GM18861 (cell line): ENCODE data around the gene CPA2.
"Not testable (repeated sequence)": the region's sequence is repeated elsewhere in the genome, so short reads cannot be mapped to it uniquely, and the experiment has no call there.

ENCODE experiments used
- ATAC-seq: cut with Tn5 transposase; IDR thresholded peaks from one replicate; pipeline ENCODE4 v1.9.1; 2021; ENCODE audit not compliant: unreplicated experiment

The CPA2 gene

DNA sequence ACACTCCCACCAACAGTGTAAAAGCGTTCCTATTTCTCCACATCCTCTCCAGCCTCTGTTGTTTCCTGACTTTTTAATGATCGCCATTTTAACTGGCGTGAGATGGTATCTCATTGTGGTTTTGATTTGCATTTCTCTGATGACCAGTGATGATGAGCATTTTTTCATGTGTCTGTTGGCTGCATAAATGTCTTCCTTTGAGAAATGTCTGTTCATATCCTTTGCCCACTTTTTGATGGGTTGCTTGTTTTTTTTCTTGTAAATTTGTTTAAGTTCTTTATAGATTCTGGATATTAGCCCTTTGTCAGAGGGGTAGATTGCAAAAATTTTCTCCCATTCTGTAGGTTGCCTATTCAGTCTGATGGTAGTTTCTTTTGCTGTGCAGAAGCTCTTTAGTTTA lies 17.0 kb upstream of the CPA2 start:
- ATAC-seq: not testable (repeated sequence)

DNA sequence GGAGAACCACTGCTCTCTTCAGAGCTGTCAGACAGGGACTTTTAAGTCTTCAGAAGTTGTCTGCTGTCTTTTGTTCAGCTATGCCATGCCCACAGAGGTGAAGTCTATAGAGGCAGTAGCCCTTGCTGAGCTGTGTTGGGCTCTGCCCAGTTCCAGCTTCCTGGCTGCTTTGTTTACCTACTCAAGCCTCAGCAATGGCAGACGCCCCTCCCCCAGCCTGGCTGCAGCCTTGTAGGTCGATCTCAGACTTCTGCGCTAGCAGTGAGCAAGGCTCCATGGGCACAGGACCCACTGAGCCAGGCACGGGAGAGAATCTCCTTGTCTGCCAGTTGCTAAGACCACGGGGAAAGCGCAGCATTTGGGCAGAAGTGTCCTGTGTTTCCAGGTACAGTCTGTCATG lies 12.1 kb upstream of the CPA2 start:
- no peak for ATAC-seq

DNA sequence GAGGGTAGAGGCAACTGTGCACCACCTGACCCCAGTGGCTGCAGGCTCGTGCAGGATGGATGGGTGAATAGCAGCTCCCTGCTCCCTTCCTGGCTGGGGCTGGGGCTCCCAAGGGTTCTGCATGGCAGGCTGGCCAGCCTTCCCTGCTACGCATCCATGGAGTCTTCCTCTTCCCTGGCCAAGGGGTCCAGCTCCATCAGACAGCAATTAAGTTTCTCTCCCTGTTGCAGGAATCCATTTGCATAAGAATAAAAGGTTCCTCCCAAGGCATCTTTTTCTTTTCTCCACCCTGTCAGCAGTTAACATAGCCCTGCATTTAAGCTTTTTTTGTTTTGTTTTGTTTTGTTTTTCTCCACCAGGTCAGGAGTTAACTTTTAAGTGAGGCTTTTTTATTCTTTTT lies 10.0 kb upstream of the CPA2 start:
- ATAC-seq: no peak

DNA sequence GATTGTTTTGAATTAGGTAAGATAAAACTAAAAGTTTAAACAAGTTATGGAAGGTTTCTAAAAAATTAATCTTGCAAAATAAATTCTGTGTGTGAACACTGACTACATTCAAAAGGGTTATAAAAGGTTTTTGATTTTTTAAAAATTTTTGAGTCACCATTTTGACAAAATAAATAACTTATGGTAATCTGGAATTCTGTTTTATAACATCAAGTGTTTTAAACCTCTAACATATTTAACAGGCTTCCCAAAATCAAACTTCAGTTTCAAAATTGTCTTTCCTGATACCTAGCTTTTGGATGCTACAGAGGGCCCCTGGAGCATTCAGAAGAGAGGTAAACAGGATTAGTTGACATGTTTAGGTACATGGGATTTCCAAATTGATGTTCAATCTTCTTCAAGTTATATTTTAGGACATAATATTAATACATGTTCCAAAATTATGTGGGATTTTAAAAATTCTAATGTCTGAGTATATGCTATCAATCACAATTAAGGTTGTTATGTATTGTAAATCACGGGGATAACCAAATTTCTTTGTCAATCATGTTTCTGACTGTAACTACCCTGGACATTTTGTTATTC lies 8.1 kb upstream of the CPA2 start:
- no peak for ATAC-seq

DNA sequence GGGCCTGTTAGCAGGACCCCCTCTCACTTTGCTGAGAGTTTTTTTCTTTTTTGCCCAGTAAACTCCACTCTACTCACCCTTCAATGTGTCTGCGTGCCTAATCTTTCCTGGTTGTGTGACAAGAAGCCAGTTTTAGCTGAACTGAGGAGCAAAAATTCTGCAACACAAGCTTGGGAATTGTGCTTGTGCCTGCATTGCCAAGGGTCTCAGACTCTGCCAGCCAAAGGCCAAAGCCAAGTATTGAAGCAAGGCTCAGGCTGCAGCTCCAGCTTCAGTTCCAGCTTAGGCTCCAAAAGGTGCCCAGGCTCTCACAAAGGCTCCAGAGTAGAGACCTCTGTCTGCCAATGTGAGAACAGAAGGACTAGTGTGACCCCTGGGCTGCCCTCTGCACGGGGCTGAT lies 4.2 kb upstream of the CPA2 start:
- ATAC-seq: no peak

DNA sequence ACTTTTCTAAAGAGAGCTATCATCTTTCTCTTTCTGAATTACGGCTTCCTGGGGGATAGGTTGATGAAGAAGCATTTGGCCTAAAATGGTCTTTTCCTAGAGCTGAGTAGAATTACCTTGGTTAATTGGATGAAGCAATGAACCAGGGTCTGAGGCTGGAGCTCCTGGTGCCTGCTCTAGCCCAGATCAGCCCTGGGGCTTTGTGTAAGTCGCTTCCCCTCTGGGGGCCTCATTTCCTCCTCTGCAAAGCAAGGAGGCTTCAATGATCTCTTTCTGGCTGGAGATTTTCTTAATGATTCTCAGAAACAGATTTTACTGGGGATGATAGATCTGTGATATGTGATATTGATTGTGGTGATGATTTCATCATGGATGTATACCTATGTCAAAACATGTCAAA lies 3.5 kb upstream of the CPA2 start:
- no peak for ATAC-seq

DNA sequence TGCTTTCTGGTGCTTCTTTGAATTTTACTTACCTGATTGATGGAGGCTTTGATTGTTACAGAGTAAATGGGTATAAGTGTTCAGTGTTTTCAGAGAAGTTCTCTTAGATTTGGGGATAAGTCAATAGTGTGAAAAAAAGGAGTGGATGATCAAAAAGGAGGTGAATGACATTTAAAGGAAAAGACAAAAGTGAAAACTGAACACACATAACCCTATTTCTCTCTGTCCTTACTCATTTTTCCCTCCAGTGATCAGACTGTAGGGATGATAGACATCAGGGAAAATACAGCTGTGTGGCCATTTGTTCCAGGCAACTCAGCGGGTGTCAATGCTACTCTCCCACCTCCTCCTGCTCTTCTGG lies 278 bp downstream of the CPA2 start:
- ATAC-seq: no peak

DNA sequence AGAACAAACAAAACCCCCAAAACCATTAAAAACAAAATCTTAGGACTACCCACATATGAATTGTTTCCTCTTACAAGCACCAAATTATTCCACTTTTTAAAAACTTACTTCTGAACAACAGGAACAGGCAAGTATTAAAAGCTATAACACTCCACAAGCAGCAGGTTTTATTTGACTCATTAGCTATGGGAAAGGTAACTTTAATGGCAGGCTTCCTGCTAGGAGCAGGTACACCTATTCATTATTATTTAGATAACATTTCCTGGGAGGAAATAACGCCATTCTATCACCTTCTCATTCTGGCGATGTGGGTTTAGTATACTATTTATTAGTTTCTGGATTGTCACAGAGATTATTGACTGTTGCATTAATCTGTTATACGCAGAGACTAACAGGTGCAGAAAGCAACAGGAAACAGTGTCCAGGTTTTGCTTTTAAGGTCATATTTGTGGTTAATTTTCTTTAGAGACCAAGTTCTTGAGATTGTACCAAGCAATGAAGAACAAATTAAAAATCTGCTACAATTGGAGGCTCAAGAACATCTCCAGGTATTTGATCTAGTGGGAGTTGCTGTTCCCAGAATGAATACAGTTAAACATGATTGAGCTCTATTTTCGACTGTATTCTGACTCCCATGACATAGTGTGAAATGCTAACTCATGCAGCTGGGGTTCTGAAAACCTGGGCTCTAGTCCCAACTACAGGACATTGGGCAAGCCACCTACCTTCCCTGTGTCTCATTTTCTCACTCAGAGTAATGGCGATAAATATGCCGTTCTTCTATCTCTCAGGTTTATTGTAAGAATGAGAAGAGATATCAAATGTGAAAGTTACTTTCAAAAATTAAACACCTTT lies 2.0 kb downstream of the CPA2 start:
- no peak for ATAC-seq

DNA sequence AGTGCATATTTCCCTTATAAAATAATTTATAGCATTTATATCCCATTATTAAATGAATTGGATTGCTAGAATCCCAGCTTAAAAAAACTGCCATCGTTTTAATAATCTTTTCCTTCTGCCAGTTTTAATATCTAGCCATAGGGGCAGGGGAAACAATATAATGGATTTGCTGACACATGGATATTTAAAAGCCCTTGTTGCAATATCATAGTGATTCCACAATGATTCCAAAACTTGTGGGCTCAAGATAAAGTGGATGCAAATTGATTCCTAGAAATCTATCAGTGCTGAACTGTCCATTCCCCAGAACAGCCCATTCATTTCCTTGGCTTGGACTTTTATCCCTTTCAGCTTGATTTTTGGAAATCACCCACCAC lies 2.6 kb downstream of the CPA2 start:
- no peak for ATAC-seq

DNA sequence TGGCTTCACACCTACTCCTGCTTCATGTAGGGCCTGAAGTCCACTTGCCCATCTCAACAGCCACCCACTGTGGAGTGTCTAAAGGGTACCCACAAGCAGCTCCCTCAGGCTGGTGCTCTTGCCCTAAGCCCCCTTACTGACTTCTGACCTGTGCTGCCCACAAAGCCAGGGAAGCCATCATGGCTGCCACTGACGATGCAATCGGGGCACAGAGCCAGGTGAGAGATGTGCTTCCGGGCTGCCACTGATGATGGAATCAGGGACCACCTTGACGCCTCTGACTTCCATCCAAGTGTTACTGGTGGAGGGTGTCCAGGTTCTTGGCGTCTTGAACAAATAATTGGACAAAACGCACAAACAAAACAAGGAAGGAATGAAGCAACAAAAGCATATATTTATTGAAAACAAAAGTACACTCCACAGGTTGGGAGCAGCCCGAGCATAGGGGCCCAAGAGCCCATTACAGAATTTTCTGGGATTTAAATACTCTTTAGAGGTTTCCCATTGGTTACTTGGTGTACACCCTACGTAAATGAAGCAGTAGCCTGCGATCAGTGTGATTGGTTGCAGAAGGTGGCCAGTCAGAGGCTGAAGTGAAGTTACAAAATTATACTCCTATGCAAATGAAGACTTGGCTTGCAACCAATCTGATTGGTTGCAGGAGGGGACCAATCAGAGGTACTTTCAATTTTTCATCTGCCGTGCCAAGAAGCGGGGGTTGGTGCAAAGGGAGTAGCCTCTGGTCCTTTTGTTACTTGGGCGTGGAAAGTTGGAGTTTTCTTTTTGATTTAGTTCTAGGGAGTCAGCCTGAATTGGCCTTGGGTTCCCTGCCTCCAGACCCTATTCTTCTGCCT lies 4.5 kb downstream of the CPA2 start:
- ATAC-seq: no peak

DNA sequence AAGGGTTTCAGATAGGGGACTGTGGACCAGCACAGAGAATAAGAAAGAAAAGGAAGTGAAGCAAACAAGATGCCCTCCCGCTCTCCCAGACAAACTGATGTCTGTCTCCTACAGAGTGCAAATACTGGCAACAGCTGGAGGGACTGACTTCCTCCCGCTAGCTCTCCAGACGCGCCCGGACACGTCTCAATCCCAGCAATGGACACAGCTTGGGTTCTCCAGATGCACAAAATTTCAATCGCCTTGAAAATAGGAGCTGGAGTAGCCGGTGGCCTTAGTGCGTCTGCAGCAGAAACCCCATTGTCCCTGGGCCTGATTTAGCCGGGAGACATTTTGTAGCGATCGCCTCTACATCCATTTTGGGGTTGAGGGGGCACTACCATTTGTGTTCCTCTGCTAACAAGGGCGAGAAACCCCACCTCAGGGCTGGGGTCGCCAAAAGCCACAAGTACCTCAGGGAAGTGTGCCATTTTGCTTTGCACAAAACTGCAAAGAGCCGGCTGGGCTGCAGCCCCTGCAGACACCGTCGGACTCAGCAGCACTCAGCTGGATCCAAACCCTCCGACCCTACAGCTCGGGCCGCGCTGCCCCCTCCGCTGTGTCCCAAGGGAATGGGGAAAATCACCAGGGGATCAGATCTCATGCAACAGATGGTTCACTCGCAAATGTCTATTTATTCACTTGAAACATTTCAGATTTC lies 5.9 kb downstream of the CPA2 start:
- ATAC-seq: no peak

DNA sequence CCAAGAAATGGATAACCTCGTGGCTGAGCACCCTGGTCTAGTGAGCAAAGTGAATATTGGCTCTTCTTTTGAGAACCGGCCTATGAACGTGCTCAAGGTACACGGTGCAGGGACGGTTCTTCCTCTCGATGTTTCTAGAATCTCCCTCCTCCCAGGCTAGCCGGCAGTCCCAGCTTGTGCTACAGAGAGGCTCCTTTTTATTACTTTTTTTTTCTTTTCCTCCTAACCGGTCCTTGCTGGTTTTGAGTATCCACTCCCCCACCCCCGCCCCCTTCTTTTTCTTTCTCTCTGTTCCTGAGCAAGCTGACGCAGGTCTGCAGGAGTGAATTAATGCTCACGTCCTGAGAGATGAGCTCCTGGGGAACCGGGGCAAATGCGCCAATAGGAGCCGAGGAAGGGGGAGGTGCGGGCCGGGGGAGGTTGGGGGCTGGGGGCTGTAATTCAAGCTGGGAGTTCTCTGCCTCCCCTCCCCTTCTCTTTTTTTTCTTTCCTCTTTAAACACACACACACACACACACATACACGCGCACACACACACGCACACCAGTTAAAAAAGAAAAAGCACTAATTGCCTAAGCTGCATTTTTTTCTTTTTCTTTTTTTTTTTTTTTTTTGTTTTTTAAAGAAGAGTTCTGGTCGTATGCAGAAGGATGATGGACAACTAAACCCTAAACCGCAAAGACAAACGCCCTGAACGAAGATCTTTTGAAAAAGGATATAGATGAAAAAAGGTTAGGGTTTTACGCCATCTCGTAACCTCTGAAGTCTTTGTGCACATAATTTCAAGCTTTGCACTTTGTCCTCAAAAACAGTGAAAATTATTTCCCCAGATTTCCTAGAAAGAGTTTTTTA lies 6.6 kb downstream of the CPA2 start:
- ATAC-seq: no peak

DNA sequence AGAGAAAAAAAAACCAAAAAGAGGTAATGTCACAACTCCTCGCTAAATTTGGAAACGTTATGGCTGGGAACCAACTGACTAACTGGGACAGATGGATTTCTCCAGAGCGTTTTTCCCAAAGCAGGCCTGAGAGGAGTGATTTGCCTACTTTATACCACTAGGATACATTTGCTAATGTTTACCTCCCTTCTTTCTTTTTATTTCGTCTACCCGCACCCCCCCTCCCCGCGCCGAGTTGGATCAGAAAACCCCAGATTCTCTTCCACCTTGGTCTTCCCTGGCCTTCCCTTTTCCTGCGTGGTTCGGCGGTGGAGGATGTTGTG lies 7.2 kb downstream of the CPA2 start:
- ATAC-seq: no peak

DNA sequence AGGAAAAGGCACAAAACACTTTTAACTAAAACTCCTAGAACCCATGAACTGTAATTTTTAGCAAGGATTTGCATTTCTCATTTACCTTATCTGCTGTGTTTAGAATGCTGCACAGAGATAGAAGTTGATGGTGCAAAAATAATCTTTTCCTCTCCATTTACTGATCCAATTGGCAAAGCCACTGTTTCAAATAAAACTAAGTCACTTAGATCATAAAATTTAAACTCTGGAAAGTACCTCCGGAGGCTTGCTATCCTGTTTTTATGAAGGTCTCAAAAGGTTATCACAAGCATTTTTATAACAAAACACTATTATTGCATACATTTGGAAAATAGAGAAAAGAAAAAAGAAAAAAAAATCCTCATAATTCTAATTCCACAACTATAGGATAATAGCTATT lies 7.6 kb downstream of the CPA2 start:
- ATAC-seq: no peak

DNA sequence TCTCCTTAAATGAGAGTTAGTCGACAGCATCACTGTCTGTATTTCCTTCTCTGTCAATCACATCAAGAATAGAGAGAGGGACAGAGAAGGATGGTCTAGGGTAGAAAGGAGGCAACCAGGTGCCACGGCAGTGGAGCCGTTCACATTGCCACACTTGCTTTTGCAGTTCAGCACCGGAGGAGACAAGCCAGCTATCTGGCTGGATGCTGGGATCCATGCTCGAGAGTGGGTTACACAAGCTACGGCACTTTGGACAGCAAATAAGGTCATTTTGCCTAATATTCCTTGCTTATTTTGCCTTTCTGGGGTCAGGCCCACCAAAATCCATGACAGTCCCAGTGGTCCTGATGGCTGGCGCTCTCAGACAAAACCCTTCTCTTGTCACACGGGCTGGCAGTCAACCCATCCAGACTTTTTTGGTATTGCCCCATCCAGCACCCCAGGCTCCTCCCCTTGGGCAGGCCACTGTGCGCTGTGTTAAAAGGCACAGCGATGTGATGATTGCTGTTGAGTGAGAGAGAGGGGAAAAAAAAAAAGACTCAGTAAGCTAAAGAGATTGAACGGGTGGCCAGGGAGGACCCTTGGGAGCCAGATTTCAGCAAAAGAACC lies 8.4 kb downstream of the CPA2 start:
- no peak for ATAC-seq

DNA sequence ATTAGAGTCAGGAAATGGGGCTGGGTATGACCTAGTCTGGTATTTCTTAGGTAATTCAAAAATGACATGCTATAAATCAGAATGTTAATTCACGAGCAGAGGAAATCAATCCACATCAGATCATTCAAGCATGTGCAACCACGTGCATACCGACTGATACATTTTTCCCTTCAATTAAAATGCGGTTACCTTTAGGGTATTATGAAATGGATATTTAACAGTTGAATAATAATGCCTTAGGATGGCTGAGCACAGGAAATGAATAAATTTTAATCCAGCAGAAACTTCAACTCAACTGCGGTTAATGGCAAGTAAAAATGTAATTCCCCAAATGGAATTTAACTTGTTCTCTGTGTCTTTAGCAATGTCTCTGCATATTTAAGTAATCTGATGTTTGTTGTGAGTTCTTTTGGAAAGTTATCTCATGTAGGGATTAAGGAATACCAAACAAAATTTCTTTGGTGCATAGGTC lies 9.2 kb downstream of the CPA2 start:
- ATAC-seq: no peak

DNA sequence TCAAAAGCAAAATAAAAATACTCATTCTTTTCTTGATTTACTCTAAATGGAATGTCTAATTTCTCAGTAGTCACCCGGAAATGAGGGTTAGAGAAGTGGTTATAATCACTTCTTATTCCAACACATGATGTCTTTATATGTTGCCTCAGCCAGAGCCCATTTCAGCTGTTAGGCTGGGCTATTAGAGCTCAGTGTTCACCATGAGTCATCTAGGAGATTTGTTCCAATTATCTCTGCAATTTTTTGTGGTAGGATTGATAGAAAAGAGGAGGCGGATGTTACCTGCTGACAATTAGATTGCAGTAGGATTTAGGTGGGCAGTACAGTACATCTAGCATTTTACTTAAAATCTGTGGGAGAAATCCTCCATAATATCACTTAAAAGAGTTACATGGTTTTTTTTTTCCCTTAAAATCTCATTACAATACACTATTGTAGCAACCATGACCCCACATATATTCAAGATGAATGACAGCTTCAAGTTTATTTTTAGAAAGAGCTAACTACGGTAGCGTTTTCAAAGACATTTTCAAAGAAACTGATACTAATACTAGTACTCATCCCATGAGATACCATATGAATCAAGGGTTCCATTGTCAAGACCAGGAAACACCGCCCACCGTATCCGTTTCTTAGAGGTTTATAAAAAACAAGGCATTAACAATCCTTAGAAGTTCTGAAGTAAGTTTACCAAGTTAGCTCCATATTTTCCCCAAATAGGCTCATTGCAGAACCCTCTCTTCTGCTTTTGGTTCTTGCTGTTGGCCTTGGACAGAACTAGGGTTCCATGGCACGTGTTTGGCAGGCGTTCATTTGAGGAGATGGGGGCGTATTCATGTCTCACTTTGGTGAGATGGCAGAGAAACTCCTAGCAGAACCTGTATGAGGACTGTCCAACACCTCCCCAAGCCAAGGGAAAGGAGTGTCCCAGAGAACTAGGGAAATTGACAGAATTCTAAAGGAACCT lies 10.4 kb downstream of the CPA2 start:
- ATAC-seq: no peak

DNA sequence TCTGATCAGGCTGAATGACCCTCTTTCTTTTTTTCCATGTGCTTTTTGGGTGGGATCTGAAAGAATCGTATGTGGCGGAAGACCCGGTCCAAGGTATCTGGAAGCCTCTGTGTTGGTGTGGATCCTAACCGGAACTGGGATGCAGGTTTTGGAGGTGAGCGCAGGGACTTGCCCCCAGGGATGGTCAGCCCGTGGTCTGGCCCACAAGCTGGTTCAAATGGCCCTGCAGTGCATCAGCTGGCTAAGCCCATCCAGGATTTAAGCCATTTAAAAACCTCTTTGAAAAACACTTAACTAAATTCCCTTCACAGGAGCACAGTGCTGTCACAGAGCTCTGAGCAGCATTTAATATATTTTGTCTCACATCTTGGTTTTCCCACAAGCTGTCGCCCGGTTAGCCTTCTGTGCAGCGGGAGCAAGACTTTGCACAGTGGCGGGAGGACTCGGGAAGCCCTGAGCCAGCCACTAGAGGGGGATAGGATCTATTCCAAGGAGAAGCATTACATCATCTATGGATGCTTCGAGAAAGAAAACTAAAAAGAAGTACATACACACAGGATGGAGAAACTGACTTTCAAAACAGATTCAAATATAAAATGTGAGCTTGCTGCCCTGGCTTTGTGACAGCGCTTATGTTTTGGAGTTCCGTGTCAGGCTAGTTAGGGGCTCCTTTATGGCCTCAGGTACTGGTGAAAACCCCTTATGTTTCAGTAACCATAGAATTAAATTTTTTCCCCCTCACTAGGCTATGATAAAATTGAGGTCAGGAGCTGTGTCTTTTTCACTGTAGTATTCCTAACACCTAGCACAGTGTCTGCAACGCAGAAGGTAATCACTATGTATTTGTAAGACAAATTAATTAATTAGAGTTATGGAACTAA lies 11.3 kb downstream of the CPA2 start:
- ATAC-seq: no peak
